ENCODE data around the gene CCNJL.

Gene CCNJL

GRCh38 chr5:160230686-160231527 is 81.5 kb downstream of the CCNJL start:
- Histone ChIP-seq H3K9me3 (replicated peaks in 1 of 2; ENCODE audit: control insufficient read depth in 2 of 2, insufficient read depth in 1 of 2, low read depth in 1 of 2, low read length in 2 of 2) (peaks cover 0 to 3% of the 10 kb centered on the region in 2 donors), H3K23ac (ENCODE audit: low read depth, low read length, poor library complexity) (no peak overlapping the region), H3K36me3 (replicated peaks in 1 of 2; ENCODE audit: control insufficient read depth in 2 of 2, insufficient read depth in 2 of 2, low read length in 2 of 2) (no peaks in the 10 kb centered on the region), H3K14ac (ENCODE audit: low read length) (no peak overlapping the region), H3K4ac (ENCODE audit: low read length) (no peak overlapping the region), H3K27ac (replicated peaks; ENCODE audit: low read length) (no peak overlapping the region), H3K79me1 (ENCODE audit: low read depth, low read length) (no peaks in the 10 kb centered on the region), H3K4me3 (ENCODE audit: low read length in 2 of 2) (no peak overlapping the region), H3K4me1 (ENCODE audit: control insufficient read depth in 2 of 2, insufficient read depth in 1 of 2, low read depth in 1 of 2, low read length in 2 of 2) (no peaks in the 10 kb centered on the region), H2BK12ac (ENCODE audit: low read length) (no peak overlapping the region), H2BK15ac (ENCODE audit: low read length) (no peak overlapping the region), H4K91ac (ENCODE audit: low read depth, low read length, poor library complexity) (no peak overlapping the region), H2BK120ac (ENCODE audit: low read depth, low read length) (no peak overlapping the region), H2AK5ac (ENCODE audit: low read depth, low read length) (no peak overlapping the region), H3K4me2 (ENCODE audit: insufficient read depth, low read length, poor library complexity, severe bottlenecking) (no peak overlapping the region), H3K9ac (ENCODE audit: low read depth, low read length, poor library complexity) (no peak overlapping the region), H3K18ac (ENCODE audit: low read length) (no peak overlapping the region), H4K8ac (ENCODE audit: low read depth, low read length) (no peak overlapping the region), H3K27me3 (ENCODE audit: control insufficient read depth in 3 of 3, insufficient read depth in 3 of 3, low read depth in 1 of 3, low read length in 3 of 3) (no peaks in the 10 kb centered on the region), H2AFZ (ENCODE audit: low read length) (no peak overlapping the region), H2BK5ac (ENCODE audit: low read length) (no peak overlapping the region)
- DNase-seq (ENCODE audit: low spot score) = no peak
- WGBS, 2 donors (ENCODE audit: extremely low coverage in 2 of 2, insufficient read length in 2 of 2, insufficient replicate concordance in 1 of 2) = no CpG with 5 or more reads among the region's 9 CpGs

DNA sequence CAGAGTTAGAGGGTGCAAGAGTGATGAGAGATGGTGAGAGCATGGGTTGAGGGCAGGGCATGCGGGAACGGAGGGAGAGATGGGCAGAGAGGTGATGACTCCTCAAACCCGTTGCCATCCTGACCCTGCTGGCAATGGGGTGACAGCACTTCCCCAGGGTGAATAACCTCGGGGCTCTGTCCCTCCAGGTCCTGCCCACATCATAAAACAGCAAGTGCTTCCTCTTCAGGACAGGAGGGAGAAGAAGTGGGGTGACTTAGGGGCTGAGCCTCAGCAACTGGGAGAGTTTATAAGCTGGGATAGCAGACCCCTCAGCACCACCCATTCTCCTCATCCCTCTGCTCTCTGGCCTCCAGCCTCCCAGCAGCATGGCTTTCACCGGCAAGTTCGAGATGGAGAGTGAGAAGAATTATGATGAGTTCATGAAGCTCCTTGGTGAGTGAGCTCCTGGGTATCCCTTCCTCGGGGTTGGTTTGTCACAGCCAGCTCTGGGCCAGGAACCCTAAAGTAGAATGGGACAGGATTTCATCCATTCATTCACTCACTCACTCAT is 83.1 kb downstream of the CCNJL start, which contains the start of gene FABP6:
Gene FABP6, plus strand, starts transcription at position 317 of the 553 bp plus-strand sequence. Its CDS starts 52 bp downstream, at position 369.
- Histone ChIP-seq H2BK12ac (ENCODE audit: low read length) (peak within 1 kb of the TSS; percentile 88), H2BK15ac (ENCODE audit: low read length) (peak within 1 kb of the TSS; percentile 6), H3K14ac (ENCODE audit: low read length) (no peak within 1 kb of the TSS), H3K23ac (ENCODE audit: low read depth, low read length, poor library complexity) (no peak within 1 kb of the TSS), H4K91ac (ENCODE audit: low read depth, low read length, poor library complexity) (no peak within 1 kb of the TSS), H3K18ac (ENCODE audit: low read length) (peak within 1 kb of the TSS; percentile 66), H4K8ac (ENCODE audit: low read depth, low read length) (no peak within 1 kb of the TSS), H3K27ac (replicated peaks; ENCODE audit: low read length) (no peak within 1 kb of the TSS), H3K4ac (ENCODE audit: low read length) (no peak within 1 kb of the TSS), H3K9me3 (replicated peaks in 1 of 2; ENCODE audit: control insufficient read depth in 2 of 2, insufficient read depth in 1 of 2, low read depth in 1 of 2, low read length in 2 of 2) (peaks cover 0 to 3% of the 10 kb centered on the region in 2 donors), H2AFZ (ENCODE audit: low read length) (no peak within 1 kb of the TSS), H3K79me1 (ENCODE audit: low read depth, low read length) (no peaks in the 10 kb centered on the region), H2BK120ac (ENCODE audit: low read depth, low read length) (no peak within 1 kb of the TSS), H3K4me1 (ENCODE audit: control insufficient read depth in 2 of 2, insufficient read depth in 1 of 2, low read depth in 1 of 2, low read length in 2 of 2) (no peaks in the 10 kb centered on the region), H3K9ac (ENCODE audit: low read depth, low read length, poor library complexity) (no peak within 1 kb of the TSS), H3K4me2 (ENCODE audit: insufficient read depth, low read length, poor library complexity, severe bottlenecking) (no peak within 1 kb of the TSS), H2AK5ac (ENCODE audit: low read depth, low read length) (no peak within 1 kb of the TSS), H3K27me3 (ENCODE audit: control insufficient read depth in 3 of 3, insufficient read depth in 3 of 3, low read depth in 1 of 3, low read length in 3 of 3) (no peaks in the 10 kb centered on the region), H3K4me3 (ENCODE audit: low read length in 2 of 2) (no peak within 1 kb of the TSS), H3K36me3 (replicated peaks in 1 of 2; ENCODE audit: control insufficient read depth in 2 of 2, insufficient read depth in 2 of 2, low read length in 2 of 2) (no peaks in the 10 kb centered on the region), H2BK5ac (ENCODE audit: low read length) (peak within 1 kb of the TSS; percentile 29)
- WGBS, 2 donors (ENCODE audit: extremely low coverage in 2 of 2, insufficient read length in 2 of 2, insufficient replicate concordance in 1 of 2) = no CpG with 5 or more reads among the region's 7 CpGs
- no peak for DNase-seq (ENCODE audit: low spot score)

DNA sequence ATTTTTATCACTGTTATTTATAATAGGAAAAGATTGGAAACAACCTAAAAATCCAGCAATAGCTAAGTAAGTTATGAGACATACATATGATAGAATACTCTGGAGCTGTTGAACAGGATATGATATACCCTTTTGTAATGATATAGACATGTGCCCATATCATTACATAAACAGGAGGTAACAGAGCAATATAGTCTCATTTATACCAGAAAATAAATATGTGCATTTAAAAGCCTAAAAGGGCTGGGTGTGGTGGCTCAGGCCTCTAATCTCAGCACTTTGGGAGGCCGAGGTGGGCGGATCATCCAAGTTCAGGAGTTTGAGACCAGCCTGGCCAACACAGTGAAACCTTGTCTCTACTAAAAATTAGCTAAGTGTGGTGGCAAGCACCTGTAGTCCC is 85.4 kb downstream of the CCNJL start:
- no peak overlapping the region for H2BK5ac ChIP-seq (ENCODE audit: low read length)
- no peak overlapping the region for H2AFZ ChIP-seq (ENCODE audit: low read length)
- H3K27ac ChIP-seq (replicated peaks; ENCODE audit: low read length) = no peak overlapping the region
- H2BK12ac ChIP-seq (ENCODE audit: low read length) = no peak overlapping the region
- no peak overlapping the region for H4K8ac ChIP-seq (ENCODE audit: low read depth, low read length)
- no peaks in the 10 kb centered on the region for H3K4me1 ChIP-seq (ENCODE audit: control insufficient read depth in 2 of 2, insufficient read depth in 1 of 2, low read depth in 1 of 2, low read length in 2 of 2)
- no peak for DNase-seq (ENCODE audit: low spot score)
- peaks cover 0 to 3% of the 10 kb centered on the region in 2 donors for H3K9me3 ChIP-seq (replicated peaks in 1 of 2; ENCODE audit: control insufficient read depth in 2 of 2, insufficient read depth in 1 of 2, low read depth in 1 of 2, low read length in 2 of 2)
- H3K4me3 ChIP-seq (ENCODE audit: low read length in 2 of 2) = no peak overlapping the region
- no peak overlapping the region for H2AK5ac ChIP-seq (ENCODE audit: low read depth, low read length)
- H3K4ac ChIP-seq (ENCODE audit: low read length) = no peak overlapping the region
- no peak overlapping the region for H3K14ac ChIP-seq (ENCODE audit: low read length)
- WGBS, 2 donors (ENCODE audit: extremely low coverage in 2 of 2, insufficient read length in 2 of 2, insufficient replicate concordance in 1 of 2) = no CpG with 5 or more reads among the region's 2 CpGs
- H3K27me3 ChIP-seq (ENCODE audit: control insufficient read depth in 3 of 3, insufficient read depth in 3 of 3, low read depth in 1 of 3, low read length in 3 of 3) = no peaks in the 10 kb centered on the region
- H3K9ac ChIP-seq (ENCODE audit: low read depth, low read length, poor library complexity) = no peak overlapping the region
- no peak overlapping the region for H4K91ac ChIP-seq (ENCODE audit: low read depth, low read length, poor library complexity)
- H3K36me3 ChIP-seq (replicated peaks in 1 of 2; ENCODE audit: control insufficient read depth in 2 of 2, insufficient read depth in 2 of 2, low read length in 2 of 2) = no peaks in the 10 kb centered on the region
- H2BK120ac ChIP-seq (ENCODE audit: low read depth, low read length) = no peak overlapping the region
- no peaks in the 10 kb centered on the region for H3K79me1 ChIP-seq (ENCODE audit: low read depth, low read length)
- H3K23ac ChIP-seq (ENCODE audit: low read depth, low read length, poor library complexity) = no peak overlapping the region
- no peak overlapping the region for H2BK15ac ChIP-seq (ENCODE audit: low read length)
- H3K18ac ChIP-seq (ENCODE audit: low read length) = no peak overlapping the region
- no peak overlapping the region for H3K4me2 ChIP-seq (ENCODE audit: insufficient read depth, low read length, poor library complexity, severe bottlenecking)

DNA sequence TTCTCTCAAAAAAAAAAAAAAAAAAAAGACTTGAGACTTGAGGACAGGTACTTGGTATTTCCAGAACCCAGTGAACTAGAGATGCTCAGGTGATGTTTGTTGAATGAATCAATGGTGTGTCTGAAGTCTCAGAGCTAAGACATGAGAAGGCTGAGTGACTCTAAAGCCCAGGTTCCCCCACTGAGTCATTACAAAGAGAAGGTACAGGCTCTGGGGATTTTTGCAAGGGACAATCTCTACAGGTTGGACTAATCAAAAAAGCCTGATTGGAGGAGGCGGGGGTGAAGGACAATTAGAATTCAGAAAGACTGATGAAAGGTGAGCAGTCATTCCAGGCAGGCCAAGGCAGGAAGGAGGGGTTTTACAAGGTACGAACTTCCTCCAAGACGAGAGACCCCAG is 91.3 kb downstream of the CCNJL start:
- Histone ChIP-seq H3K9ac (ENCODE audit: low read depth, low read length, poor library complexity) (no peak overlapping the region), H2BK15ac (ENCODE audit: low read length) (no peak overlapping the region), H3K23ac (ENCODE audit: low read depth, low read length, poor library complexity) (no peak overlapping the region), H3K27me3 (ENCODE audit: control insufficient read depth in 3 of 3, insufficient read depth in 3 of 3, low read depth in 1 of 3, low read length in 3 of 3) (peaks cover 0 to 7% (median 0%) of the 10 kb centered on the region in 3 experiments), H2BK120ac (ENCODE audit: low read depth, low read length) (no peak overlapping the region), H2BK12ac (ENCODE audit: low read length) (no peak overlapping the region), H3K79me1 (ENCODE audit: low read depth, low read length) (no peaks in the 10 kb centered on the region), H4K8ac (ENCODE audit: low read depth, low read length) (no peak overlapping the region), H2AFZ (ENCODE audit: low read length) (no peak overlapping the region), H2AK5ac (ENCODE audit: low read depth, low read length) (no peak overlapping the region), H3K4me2 (ENCODE audit: insufficient read depth, low read length, poor library complexity, severe bottlenecking) (no peak overlapping the region), H3K4ac (ENCODE audit: low read length) (no peak overlapping the region), H3K18ac (ENCODE audit: low read length) (no peak overlapping the region), H3K14ac (ENCODE audit: low read length) (no peak overlapping the region), H3K4me3 (ENCODE audit: low read length in 2 of 2) (no peak overlapping the region), H3K36me3 (replicated peaks in 1 of 2; ENCODE audit: control insufficient read depth in 2 of 2, insufficient read depth in 2 of 2, low read length in 2 of 2) (no peaks in the 10 kb centered on the region), H4K91ac (ENCODE audit: low read depth, low read length, poor library complexity) (no peak overlapping the region), H2BK5ac (ENCODE audit: low read length) (no peak overlapping the region), H3K27ac (replicated peaks; ENCODE audit: low read length) (no peak overlapping the region), H3K9me3 (replicated peaks in 1 of 2; ENCODE audit: control insufficient read depth in 2 of 2, insufficient read depth in 1 of 2, low read depth in 1 of 2, low read length in 2 of 2) (no peaks in the 10 kb centered on the region), H3K4me1 (ENCODE audit: control insufficient read depth in 2 of 2, insufficient read depth in 1 of 2, low read depth in 1 of 2, low read length in 2 of 2) (peaks cover 0 to 1% of the 10 kb centered on the region in 2 donors)
- no peak for DNase-seq (ENCODE audit: low spot score)
- WGBS, 2 donors (ENCODE audit: extremely low coverage in 2 of 2, insufficient read length in 2 of 2, insufficient replicate concordance in 1 of 2) = no CpG with 5 or more reads among the region's 3 CpGs
